GM10266 (cell line): ENCODE data around the gene ACSS1.

ENCODE experiments used
- DNase-seq: peaks from one replicate; pipeline ENCODE4 v3.0.0; 2012; ENCODE audit errors: extremely low spot score
- TF ChIP-seq, protein P1 (sequence below): IDR thresholded peaks from 2 replicates; pipeline ENCODE4 v1.5.1; 2012; ENCODE audit warnings: mild to moderate bottlenecking, low read depth; ENCODE audit not compliant: control insufficient read depth, insufficient read depth; ENCODE audit errors: missing control alignments

Gene ACSS1

DNA sequence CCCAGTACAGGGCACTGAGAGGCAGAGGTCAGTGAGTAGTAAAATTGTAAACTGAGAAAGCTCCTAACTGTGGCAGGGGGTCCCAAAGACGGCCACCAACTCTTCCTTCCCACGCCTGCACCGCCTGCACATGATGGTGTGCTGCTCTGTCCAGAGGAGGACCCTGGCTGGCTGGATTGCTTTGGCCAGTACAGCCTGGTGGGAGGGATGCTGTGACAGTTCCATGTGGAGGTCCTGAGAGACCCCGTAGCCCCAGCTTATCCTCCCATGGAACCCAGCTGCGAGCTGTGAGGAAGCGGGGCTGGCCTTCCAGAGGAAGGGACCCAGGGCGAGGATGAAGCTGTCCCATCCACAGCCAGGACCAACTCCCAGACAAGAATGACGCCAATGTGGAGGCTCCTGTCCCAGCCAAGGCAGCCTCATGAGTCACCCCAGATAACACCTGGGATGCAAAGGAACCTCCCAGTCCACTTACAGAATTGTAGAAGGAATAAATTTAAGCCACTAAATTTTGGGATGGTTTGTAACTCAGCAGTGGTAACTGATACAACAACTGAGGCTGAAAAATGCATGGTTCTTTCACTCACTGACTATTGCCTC lies 2.0 kb upstream of the ACSS1 start:
- TF ChIP-seq, protein P1, sequence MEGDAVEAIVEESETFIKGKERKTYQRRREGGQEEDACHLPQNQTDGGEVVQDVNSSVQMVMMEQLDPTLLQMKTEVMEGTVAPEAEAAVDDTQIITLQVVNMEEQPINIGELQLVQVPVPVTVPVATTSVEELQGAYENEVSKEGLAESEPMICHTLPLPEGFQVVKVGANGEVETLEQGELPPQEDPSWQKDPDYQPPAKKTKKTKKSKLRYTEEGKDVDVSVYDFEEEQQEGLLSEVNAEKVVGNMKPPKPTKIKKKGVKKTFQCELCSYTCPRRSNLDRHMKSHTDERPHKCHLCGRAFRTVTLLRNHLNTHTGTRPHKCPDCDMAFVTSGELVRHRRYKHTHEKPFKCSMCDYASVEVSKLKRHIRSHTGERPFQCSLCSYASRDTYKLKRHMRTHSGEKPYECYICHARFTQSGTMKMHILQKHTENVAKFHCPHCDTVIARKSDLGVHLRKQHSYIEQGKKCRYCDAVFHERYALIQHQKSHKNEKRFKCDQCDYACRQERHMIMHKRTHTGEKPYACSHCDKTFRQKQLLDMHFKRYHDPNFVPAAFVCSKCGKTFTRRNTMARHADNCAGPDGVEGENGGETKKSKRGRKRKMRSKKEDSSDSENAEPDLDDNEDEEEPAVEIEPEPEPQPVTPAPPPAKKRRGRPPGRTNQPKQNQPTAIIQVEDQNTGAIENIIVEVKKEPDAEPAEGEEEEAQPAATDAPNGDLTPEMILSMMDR, result no peak
- no peak for DNase-seq

- DNase-seq, result no peak
- TF ChIP-seq, protein P1, result no peak
Measured at GRCh38 chr20:25058847-25059810, 1.2 kb upstream of the ACSS1 start.

- TF ChIP-seq, protein P1, result no peak
- DNase-seq, result peak; percentile 81
Measured at GRCh38 chr20:25057234-25058050, 497 bp downstream of the ACSS1 start.

DNA sequence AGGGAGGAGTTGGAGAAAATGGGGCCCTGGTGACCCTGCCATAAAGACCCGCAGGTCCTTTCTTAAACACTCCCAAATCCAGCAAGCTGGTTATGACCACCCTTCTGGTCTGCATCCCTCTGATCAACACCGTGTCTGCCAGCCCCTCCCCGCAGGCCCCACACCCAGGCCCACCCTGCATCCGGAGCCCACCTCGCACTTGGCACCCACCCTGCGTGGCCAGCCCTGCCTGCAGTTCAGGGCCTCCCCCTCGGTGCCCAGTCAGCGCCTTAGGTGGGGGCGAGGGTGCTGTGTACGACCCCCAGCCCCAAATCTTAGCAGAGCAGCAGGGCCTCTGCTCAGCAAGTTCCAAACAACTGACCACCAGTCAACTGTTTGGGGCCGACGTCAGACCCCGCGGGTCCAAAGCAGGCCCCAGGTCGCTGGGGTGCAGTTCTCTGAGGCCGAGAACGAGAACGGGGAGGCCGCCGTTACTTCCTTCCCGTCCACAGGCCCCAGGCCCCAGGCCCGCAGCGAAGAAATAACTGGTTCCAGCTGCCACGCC lies 1.2 kb downstream of the ACSS1 start:
- TF ChIP-seq, protein P1, result no peak
- DNase-seq, result peak; percentile 72

DNA sequence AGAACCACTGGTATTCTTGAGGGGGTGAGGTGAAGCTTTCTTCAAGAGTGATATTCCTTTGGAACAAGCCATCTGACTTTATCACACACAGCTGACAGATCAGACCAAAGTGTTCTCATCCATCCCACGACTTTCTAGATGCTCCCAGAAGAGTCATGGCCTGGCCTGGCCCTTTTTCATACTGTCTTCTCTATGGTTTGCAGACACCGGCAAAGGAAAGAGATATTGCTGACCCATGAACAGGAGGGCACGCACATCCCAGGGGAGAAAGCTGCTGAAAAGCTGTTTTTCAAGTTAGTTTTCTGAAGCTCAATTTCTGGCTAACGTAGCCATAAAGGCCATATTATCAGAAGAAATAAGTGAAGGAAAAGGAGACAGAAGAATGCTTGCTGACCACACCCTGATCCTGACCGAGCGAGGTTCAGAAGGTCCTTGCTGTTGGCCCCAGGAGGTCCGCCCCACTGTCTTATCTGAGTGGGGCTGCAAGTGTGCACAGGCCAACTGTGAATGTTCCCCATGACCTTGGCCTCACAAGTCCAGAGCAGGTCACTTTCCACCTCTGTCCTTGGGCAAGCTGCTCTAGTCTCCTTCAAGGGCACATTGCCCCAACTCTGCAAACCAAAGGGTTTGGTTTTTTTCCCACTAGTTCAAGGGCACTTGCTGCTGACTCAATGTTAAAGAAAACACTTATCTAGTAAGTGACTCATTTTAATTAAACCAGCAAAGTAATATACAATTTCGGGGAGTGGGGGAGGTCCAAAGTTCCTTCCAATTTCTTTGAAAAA lies 2.0 kb downstream of the ACSS1 start:
- TF ChIP-seq, protein P1, result no peak
- no peak for DNase-seq

DNA sequence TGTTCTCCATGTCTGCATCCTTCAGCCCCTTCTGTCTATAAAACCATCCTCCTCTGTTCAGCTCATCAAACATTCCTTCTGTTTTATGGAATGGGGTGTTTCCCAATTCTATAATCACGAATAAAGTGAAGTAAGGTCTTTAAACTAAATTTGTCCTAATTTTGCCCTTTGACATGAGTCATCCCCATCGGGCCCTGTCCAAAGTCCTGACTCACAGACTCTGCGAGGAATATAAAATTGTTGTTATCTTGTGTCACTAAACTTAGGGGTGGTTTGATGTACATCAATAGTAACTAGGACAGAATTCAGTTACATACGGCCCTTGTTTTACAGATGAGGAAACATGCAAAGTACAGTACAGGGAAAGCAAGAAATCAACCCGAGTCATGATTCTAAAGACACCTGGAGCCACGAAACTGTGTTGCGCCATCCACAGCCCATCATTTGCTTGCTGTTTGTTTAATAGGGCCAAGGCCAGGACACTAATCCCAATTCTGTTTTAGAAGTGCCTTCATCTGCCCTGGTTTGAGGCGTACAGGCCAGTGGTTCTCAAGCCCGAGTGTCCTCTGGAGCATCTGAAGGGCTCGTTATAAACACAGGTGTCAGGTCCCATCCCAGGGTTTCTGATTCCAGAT lies 2.8 kb downstream of the ACSS1 start:
- no peak for DNase-seq

More for the DNA sequence above, 2.8 kb downstream of the ACSS1 start:
- TF ChIP-seq, protein P1, result no peak
